HEK293T (cell line): ENCODE results near the gene ORMDL2.

ENCODE experiments used
- BHLHE40 ChIP-seq: fragments of 450-650 bp; IDR thresholded peaks from 2 replicates; pipeline ENCODE4 v1.6.1; 2016; ENCODE audit warnings: mild to moderate bottlenecking, moderate library complexity, borderline replicate concordance
- HDGF ChIP-seq: fragments of 450-650 bp; IDR thresholded peaks from 2 replicates; pipeline ENCODE4 v1.6.1; 2017; ENCODE audit warnings: antibody characterized with exemption, borderline replicate concordance
- SP1 ChIP-seq: fragments of 450-650 bp; IDR thresholded peaks from 2 replicates; pipeline ENCODE4 v1.6.1; 2017
- TARDBP ChIP-seq: fragments of 450-650 bp; IDR thresholded peaks from 2 replicates; pipeline ENCODE4 v1.6.1; 2016

- no peak for TF ChIP-seq BHLHE40
- TF ChIP-seq HDGF: no peak
- no peak for TF ChIP-seq SP1
- TF ChIP-seq TARDBP: no peak
Measured at GRCh38 chr12:55771736-55772135, 46.1 kb upstream of the ORMDL2 start.
